ENCODE results near the gene MRM1. TPM values are rescaled to one million over a fixed set of nuclear protein-coding genes. Genes with fewer than 3 reads are reported as not detected.

The MRM1 gene
- total RNA-seq: 10 to 100 TPM; 11.3 to 18.2 TPM

GRCh38 chr17:36601303-36602029 lies at the start of gene MRM1:
MRM1 (plus strand) TSS chr17:36601583; CDS start chr17:36601811, 228 bp downstream.
- Mint-ChIP-seq H3K27ac (peak within 1 kb of the TSS; percentile 97), H3K9me3 (no peaks in the 10 kb centered on the region), H3K4me1 (peaks cover 28% of the 10 kb centered on the region), H3K27me3 (no peaks in the 10 kb centered on the region), H3K4me3 (peak within 1 kb of the TSS; percentile 89), H3K36me3 (ENCODE audit: low read depth) (peaks cover 20% of the 10 kb centered on the region)
- peak; percentile 91 for ATAC-seq (replicated peaks)

- ATAC-seq (replicated peaks): no peak
- Mint-ChIP-seq H3K4me1 (peaks cover 23% of the 10 kb centered on the region), H3K27me3 (no peaks in the 10 kb centered on the region), H3K27ac (peak overlapping the region; percentile 36), H3K9me3 (no peaks in the 10 kb centered on the region), H3K4me3 (peak overlapping the region; percentile 58), H3K36me3 (ENCODE audit: low read depth) (peaks cover 87% of the 10 kb centered on the region)
Measured at GRCh38 chr17:36553459-36553858, 47.9 kb upstream of the MRM1 start.

- no peak for ATAC-seq (replicated peaks)
- Mint-ChIP-seq H3K4me1 (peaks cover 13% of the 10 kb centered on the region), H3K4me3 (no peak overlapping the region), H3K27ac (no peak overlapping the region), H3K27me3 (no peaks in the 10 kb centered on the region), H3K9me3 (no peaks in the 10 kb centered on the region), H3K36me3 (ENCODE audit: low read depth) (peaks cover 99% of the 10 kb centered on the region)
Measured at GRCh38 chr17:36566081-36566480, 35.3 kb upstream of the MRM1 start.

- Mint-ChIP-seq H3K4me1 (peaks cover 4% of the 10 kb centered on the region), H3K27ac (no peak overlapping the region), H3K4me3 (no peak overlapping the region), H3K27me3 (no peaks in the 10 kb centered on the region), H3K36me3 (ENCODE audit: low read depth) (peaks cover 94% of the 10 kb centered on the region), H3K9me3 (no peaks in the 10 kb centered on the region)
- no peak for ATAC-seq (replicated peaks)
Measured at GRCh38 chr17:36575028-36575427, 26.4 kb upstream of the MRM1 start.

- Mint-ChIP-seq H3K36me3 (ENCODE audit: low read depth) (peaks cover 95% of the 10 kb centered on the region), H3K4me3 (no peak overlapping the region), H3K9me3 (no peaks in the 10 kb centered on the region), H3K4me1 (peaks cover 4% of the 10 kb centered on the region), H3K27me3 (no peaks in the 10 kb centered on the region), H3K27ac (no peak overlapping the region)
- no peak for ATAC-seq (replicated peaks)
Measured at GRCh38 chr17:36576793-36577192, 24.6 kb upstream of the MRM1 start.

GRCh38 chr17:36578671-36579070 lies 22.7 kb upstream of the MRM1 start:
- Mint-ChIP-seq H3K27me3 (no peaks in the 10 kb centered on the region), H3K4me3 (no peak overlapping the region), H3K36me3 (ENCODE audit: low read depth) (peaks cover 93% of the 10 kb centered on the region), H3K27ac (no peak overlapping the region), H3K9me3 (no peaks in the 10 kb centered on the region), H3K4me1 (peaks cover 4% of the 10 kb centered on the region)
- ATAC-seq (replicated peaks): no peak

GRCh38 chr17:36583787-36584186 lies 17.6 kb upstream of the MRM1 start:
- Mint-ChIP-seq H3K36me3 (ENCODE audit: low read depth) (peaks cover 98% of the 10 kb centered on the region), H3K4me3 (no peak overlapping the region), H3K27me3 (no peaks in the 10 kb centered on the region)

GRCh38 chr17:36586138-36586537 lies 15.2 kb upstream of the MRM1 start:
- H3K27me3 Mint-ChIP-seq: no peaks in the 10 kb centered on the region
- no peak overlapping the region for H3K4me3 Mint-ChIP-seq
- H3K36me3 Mint-ChIP-seq (ENCODE audit: low read depth): peaks cover 90% of the 10 kb centered on the region
- H3K9me3 Mint-ChIP-seq: no peaks in the 10 kb centered on the region
- no peak overlapping the region for H3K27ac Mint-ChIP-seq
- no peak for ATAC-seq (replicated peaks)
- peaks cover 3% of the 10 kb centered on the region for H3K4me1 Mint-ChIP-seq

More at GRCh38 chr17:36583787-36584186, 17.6 kb upstream of the MRM1 start:
- ATAC-seq (replicated peaks): no peak
- Mint-ChIP-seq H3K27ac (no peak overlapping the region), H3K4me1 (no peaks in the 10 kb centered on the region), H3K9me3 (no peaks in the 10 kb centered on the region)

GRCh38 chr17:36590082-36590481 lies 11.3 kb upstream of the MRM1 start:
- no peak for ATAC-seq (replicated peaks)
- Mint-ChIP-seq H3K27me3 (no peaks in the 10 kb centered on the region), H3K4me1 (peaks cover 15% of the 10 kb centered on the region), H3K36me3 (ENCODE audit: low read depth) (peaks cover 56% of the 10 kb centered on the region), H3K27ac (peak overlapping the region; percentile 13), H3K9me3 (no peaks in the 10 kb centered on the region), H3K4me3 (peak overlapping the region; percentile 72)

GRCh38 chr17:36591434-36592315 lies 9.7 kb upstream of the MRM1 start, which contains the start of gene DHRS11:
DHRS11 (plus strand) TSS chr17:36591879; CDS start chr17:36592010, 131 bp downstream.
- peak; percentile 98 for ATAC-seq (replicated peaks)
- Mint-ChIP-seq H3K9me3 (no peaks in the 10 kb centered on the region), H3K27me3 (no peaks in the 10 kb centered on the region), H3K4me1 (peaks cover 15% of the 10 kb centered on the region), H3K27ac (peak within 1 kb of the TSS; percentile 75), H3K4me3 (peak within 1 kb of the TSS; percentile 72), H3K36me3 (ENCODE audit: low read depth) (peaks cover 40% of the 10 kb centered on the region)

GRCh38 chr17:36592316-36592715 lies 9.1 kb upstream of the MRM1 start:
- peaks cover 33% of the 10 kb centered on the region for H3K36me3 Mint-ChIP-seq (ENCODE audit: low read depth)
- ATAC-seq (replicated peaks): no peak

GRCh38 chr17:36592716-36593321 lies 8.6 kb upstream of the MRM1 start:
- H3K27me3 Mint-ChIP-seq: no peaks in the 10 kb centered on the region
- peak overlapping the region; percentile 21 for H3K27ac Mint-ChIP-seq
- H3K36me3 Mint-ChIP-seq (ENCODE audit: low read depth): peaks cover 28% of the 10 kb centered on the region
- H3K4me1 Mint-ChIP-seq: peaks cover 15% of the 10 kb centered on the region
- no peaks in the 10 kb centered on the region for H3K9me3 Mint-ChIP-seq
- ATAC-seq (replicated peaks): no peak
- peak overlapping the region; percentile 69 for H3K4me3 Mint-ChIP-seq

More at GRCh38 chr17:36592316-36592715, 9.1 kb upstream of the MRM1 start:
- H3K4me3 Mint-ChIP-seq: peak overlapping the region; percentile 69
- H3K27me3 Mint-ChIP-seq: no peaks in the 10 kb centered on the region
- H3K4me1 Mint-ChIP-seq: peaks cover 15% of the 10 kb centered on the region
- H3K9me3 Mint-ChIP-seq: no peaks in the 10 kb centered on the region
- H3K27ac Mint-ChIP-seq: peak overlapping the region; percentile 21

GRCh38 chr17:36593656-36594316 lies 7.6 kb upstream of the MRM1 start:
- Mint-ChIP-seq H3K27me3 (no peaks in the 10 kb centered on the region), H3K4me1 (peaks cover 15% of the 10 kb centered on the region), H3K27ac (no peak overlapping the region), H3K4me3 (peak overlapping the region; percentile 19), H3K9me3 (no peaks in the 10 kb centered on the region), H3K36me3 (ENCODE audit: low read depth) (peaks cover 19% of the 10 kb centered on the region)
- no peak for ATAC-seq (replicated peaks)

Measured in activated T-helper 17 cell treated with anti-CD3 and anti-CD28 coated beads, Interleukin-2, amount 50 U/mL, for 72 hours (primary cell).